HPDE6-E6E7 (cell line): ENCODE data around the gene TXNDC11.

ENCODE experiments used
- DNase-seq: peaks from one replicate; pipeline ENCODE4 v3.0.0; 2011; ENCODE audit warnings: missing footprints; ENCODE audit errors: extremely low spot score

Gene TXNDC11

GRCh38 chr16:11719171-11719570 is 23.5 kb downstream of the TXNDC11 start:
- no peak for DNase-seq

DNA sequence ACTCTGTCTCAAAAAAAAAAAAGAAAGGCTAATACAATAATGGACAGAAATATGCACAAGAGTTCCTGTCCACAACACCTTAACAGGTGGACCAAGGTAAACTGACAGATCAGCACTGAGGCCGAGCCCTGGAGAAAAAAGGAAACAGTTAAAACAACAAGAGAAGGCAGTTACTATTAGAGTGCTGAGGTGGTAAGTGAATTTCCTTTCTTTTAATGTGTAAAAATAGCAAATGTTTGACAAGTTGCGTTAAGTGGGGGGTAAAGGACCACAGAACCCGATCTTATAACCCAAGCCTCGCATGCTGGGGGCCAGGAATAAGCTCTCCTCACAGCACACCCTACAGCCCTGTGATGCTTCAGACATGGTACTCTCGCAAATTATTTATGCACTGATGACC is 24.8 kb downstream of the TXNDC11 start:
- DNase-seq = no peak

- no peak for DNase-seq
Observed at GRCh38 chr16:11716336-11716735, 26.3 kb downstream of the TXNDC11 start.

DNA sequence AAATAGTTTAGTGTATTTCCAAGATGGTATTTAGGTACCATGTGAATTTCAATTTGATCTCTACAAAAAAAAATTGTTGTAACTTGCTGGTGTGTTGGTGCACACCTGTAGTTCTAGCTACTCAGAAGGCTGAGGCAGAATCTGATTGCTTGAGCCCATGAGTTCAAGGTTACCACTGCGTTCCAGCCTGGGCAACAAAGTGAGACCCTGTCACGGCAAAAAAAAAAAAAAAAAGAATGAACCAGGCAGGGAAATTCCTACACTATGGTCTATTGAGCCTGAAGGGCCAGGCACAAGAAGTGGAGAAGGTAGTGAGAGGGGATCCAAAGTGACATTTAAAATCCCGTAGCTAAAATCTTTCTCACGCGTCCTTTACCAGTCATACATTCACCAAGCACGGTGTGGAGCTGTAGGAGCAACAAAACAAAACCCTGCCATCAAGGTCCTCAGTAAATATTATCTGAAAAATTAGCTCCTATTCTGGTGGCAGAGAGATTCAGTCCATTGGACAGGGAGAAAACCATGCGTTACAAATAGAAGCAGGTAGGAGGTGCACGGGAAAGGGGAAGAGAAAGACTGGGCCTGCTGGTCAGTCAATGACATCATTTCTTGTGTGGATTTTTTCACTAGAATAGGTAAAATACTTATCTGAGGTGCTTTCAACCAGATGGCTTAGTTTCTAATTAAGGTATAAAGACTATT is 27.3 kb downstream of the TXNDC11 start:
- no peak for DNase-seq

DNA sequence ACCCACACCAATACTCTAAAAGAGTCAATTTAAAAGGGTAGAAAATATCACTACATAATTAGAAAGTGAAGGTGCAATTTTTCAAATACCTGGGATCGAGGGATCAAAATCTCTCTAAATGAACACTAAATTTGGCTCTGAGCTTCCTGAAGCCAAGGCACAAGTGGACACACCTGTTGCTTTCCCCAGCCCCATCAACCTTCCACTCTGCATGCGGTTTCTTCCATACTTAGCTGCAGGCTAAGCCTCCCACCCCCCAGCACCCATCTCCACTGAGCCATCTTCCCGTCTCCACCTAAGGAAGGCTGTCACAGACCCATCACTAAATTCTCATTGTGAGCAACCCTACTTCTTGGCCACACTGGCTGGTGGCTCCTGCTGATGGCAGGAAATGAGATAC is 30.5 kb downstream of the TXNDC11 start:
- no peak for DNase-seq

GRCh38 chr16:11711662-11712061 is 31.0 kb downstream of the TXNDC11 start:
- no peak for DNase-seq

DNA sequence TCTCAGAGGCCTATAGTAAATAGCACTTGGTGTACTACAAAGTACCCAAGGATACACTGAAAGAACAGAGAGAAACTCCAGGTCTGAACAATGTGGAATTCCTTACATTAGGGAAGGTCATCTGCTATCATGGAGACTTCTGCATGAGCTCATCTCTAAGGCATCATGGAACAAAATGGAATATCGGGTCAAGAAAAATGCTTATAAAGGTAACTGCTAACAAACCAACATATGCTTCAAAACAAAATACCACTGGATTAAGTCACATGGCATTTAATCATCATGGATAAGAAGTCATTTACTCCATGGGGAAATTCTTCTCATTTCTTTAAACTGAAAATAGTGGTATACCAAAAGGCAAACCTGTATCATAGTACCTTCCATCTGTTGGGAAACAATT is 34.2 kb downstream of the TXNDC11 start:
- no peak for DNase-seq

GRCh38 chr16:11707679-11708197 is 34.9 kb downstream of the TXNDC11 start:
- no peak for DNase-seq

GRCh38 chr16:11706180-11706742 is 36.4 kb downstream of the TXNDC11 start:
- DNase-seq = no peak

GRCh38 chr16:11705311-11706025 is 37.2 kb downstream of the TXNDC11 start:
- no peak for DNase-seq

DNA sequence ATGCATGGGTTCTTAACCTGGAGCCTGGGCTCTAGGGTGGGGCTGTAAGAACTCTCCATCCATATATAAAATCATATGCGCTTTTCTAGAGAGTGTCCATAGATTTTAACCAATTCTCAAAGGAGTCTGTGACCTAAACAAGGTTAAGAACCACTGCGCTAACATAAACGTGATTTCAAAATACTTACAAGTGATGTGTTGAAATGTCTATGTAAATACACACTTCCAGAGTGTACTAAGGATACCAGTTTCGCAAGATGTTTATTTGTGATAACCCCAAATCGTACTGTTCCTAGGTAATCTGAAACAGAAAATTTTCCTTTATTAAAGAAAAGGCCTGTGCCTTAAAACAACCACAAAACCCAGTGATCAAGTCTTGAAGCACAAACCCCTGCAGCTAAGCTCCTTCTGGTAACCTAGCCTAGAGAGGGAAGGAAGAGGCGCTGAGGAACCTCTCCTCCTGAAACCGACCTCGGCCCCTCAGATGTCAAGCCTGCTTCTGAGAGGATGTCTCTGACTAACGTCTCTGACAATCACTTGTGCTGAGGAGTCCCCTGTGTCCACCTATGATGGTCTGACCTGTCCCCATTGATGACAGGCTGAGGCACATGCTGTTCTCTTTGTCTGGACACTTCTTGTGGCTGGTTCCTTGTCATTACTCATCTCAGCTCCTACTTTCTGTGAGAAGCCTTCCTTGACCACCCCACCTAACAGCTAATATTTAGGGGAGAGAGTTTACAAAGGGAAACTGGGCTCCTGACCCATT is 42.2 kb downstream of the TXNDC11 start:
- DNase-seq = no peak

DNA sequence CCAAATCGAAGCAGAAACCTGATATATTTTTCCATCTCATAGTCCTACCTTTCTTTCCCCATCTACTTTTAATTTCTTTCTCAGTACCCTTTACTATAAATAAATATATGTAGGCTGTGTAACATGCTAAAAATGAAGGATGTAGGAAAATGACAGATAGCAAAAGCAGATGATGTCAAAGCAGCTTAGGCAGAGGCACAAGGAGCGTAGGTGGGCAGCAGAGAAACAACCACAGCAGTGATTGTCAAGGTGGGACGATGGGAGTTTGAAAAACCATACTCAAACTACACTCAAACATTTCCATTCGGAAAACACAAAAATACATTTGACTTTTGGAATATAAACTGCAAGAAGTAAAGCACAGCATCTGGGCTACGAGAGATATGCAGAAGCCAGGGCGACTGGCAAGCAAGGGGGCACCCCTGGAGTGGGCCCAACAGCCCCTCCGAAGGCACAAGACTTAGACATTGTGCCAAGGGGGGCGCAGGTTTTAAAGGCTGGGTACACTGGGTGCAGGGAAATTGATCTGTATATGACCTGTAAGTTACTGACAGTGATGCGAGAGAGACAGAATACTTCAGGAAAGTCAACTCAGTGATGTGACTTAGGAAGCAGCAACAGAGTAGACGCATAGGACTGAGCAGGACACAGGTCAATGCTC is 43.3 kb downstream of the TXNDC11 start:
- DNase-seq = no peak

DNA sequence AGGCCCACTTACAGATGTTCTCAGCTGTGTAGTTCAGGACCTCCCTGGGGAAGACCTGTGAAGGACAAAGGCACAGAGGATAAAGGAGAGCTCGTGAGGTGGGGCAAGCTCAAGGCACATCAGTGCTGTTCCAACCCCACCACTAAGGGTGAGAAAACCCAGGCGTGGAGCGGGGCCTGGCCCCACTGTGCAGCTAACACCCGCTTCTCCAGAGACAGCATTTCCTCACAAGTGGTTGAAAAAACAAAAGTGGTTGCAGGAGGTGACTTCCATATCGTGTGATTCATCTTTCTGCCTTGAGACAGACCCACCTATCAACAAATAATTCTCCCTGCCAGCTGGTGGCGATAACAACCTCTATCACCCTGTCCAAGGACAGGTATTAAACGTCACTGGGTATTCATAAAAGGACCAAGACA is 44.4 kb downstream of the TXNDC11 start:
- DNase-seq = no peak

DNA sequence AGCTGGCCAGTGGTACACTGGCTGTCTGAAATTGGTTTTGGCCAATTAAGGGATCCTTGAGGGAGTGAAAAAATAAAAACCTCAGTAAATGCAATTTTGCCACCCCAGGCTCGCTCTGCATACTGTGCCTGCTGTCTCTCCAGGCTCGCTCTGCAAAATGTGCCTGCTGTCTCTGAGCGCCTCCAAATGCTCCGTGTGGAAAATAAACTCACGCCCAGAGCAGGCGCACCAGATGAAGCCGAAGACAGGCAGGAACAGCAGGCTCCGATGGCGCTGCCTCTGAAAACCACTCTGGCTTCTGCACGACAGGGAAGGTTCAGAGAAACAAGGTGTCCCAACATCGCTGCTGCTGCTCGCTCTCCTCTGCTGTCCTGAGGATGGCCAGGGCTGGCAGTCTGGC is 45.3 kb downstream of the TXNDC11 start:
- no peak for DNase-seq

DNA sequence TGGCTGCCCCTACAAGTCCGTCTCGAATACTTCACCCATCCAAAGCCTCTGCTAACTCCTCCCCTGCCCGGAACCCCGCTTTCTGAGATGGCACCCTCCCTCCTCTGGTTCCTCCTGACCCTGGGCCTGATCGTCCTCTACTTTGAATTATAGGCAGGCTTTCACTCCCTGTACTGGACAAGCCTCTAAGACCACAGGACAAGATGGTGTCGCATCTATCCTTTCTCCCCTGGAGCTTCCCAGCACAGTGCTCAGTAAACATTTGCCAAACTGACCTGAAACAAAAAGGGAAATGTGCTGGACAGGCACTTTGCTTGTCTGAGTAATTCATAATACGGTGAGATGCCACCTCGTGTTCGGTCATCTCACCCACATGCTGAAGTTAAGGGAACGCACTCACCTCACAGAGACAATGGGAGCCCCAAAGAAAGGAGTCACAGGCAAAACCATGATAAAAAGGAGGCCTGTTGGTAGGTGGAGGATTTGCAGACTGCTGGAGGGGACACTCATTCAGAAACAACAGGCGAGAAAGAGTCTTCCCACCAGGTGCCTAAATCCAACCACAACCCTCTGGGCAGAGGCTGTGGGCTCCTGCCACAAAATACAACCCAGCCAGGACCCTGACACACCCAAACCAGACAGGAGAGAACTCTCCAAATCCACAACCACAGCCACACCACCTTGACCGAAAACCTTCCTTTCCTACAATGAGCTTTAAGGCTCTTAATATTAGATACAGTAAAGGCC is 46.2 kb downstream of the TXNDC11 start:
- DNase-seq = no peak

GRCh38 chr16:11692651-11693050 is 50.0 kb downstream of the TXNDC11 start:
- no peak for DNase-seq

- DNase-seq = no peak
Observed at GRCh38 chr16:11692171-11692570, 50.5 kb downstream of the TXNDC11 start.

DNA sequence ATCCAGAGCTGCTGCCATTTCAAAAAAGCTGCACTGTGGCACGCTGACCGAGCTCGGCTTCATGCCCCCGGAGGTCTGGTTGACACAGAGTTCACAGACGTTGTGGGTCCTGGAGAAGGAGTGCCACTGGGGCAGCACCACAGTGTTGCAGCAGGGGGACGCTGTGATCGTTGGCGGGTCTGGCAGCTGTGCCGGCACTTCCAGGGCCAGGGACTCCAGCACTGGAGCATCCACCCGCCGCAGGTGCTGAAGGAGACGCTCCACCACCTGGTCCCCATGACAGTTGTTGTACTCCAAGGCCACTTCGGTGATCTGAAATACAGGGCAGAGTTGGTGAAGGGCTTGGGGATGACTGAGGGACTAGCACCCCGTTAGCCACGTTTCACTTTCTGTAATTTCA is 50.9 kb downstream of the TXNDC11 start:
- no peak for DNase-seq

DNA sequence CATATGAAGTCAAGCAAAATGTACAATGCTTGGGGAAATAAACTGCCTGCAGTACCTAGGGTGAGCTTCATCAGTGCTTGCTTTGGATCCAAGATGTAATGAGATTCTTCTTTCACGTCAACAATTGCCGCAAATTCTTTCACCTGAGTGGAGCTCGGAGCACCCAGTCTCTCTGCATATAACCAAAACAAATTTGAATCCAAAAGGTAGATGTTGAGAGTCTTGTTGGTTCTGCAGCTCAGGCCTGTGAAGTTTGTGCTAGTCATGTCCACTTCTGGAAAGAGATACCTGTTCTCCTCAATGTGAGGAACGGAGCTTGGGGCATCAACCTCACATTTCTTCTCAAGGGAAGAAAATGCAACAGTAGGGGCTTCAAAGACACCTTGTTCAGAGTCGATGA is 51.4 kb downstream of the TXNDC11 start:
- no peak for DNase-seq

DNA sequence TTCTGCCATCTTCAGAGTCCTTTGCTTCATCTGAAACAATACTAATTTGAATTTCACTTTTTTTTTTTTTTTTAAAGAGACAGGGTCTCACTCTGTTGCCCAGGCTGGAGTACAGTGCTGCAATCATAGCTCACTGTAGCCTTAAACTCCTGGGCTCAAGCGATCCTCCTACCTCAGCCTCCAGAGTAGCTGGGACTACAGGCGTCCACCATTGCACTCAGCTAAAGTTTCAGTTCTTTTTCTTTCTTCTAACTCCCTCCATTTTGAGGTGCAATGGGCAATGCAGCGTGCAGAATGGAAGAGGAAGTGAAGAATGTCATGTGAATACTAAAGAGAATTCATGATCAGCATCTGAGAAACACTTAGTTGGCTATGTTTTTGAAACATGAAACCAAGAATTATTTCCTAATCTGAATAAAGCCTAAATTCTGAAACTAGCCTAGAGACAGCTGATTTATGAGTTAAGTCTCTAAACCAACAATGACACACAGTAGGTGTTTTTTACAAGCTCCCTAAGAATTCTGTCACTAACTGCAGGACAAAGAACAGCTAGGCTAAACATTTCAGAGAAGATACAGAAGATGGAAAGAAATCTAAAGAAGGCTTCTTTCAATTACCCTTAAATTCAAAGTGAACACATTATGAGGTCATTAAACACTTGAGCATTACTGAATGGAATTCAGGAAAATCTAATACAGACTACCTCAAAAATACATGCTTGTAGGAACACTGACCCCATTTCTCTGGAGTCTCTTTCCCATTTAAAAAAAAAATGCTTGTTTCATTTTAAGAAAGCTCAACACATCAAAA is 53.4 kb downstream of the TXNDC11 start:
- DNase-seq = no peak
